H1 (cell line): ENCODE data around the gene TRIM52. TPM values are rescaled to one million over a fixed set of nuclear protein-coding genes. Genes with fewer than 3 reads are reported as not detected.
"Not testable (repeated sequence)": the region's sequence is repeated elsewhere in the genome, so short reads cannot be mapped to it uniquely, and the experiment has no call there.

Experiments used
- CTCF ChIA-PET: fragments of 300-600 bp; sonication (Branson Sonifier 250); formaldehyde crosslinking; loops from one replicate; lab custom pipeline; 2021; ENCODE audit not compliant: partially characterized antibody; lab: Charles Lee
- POLR2A ChIA-PET: fragments of 300-600 bp; sonication (Branson Sonifier 250); formaldehyde crosslinking; loops from one replicate; lab custom pipeline; 2021; ENCODE audit warnings: inconsistent platforms; ENCODE audit not compliant: partially characterized antibody; lab: Charles Lee
- DNase-seq, 2 experiments: peaks; one replicate each; pipeline versions ENCODE4 v3.0.0 to v3.0.0-alpha.2; 2010 to 2022; ENCODE audit warnings: low spot score in 2 of 2, low read depth in 1 of 2, mixed read lengths in 1 of 2
- FAIRE-seq: peaks from 2 replicates; lab custom pipeline; 2011; peaks lifted over from hg19 to GRCh38; lab: Jason Lieb, UNC
- H2AFZ ChIP-seq: 2 replicates; pipeline ENCODE4 v1.8.1; 2012; ENCODE audit warnings: low read length, inconsistent platforms
- H2AK5ac ChIP-seq: 2 replicates; pipeline ENCODE4 v1.6.1; 2013; ENCODE audit warnings: low read depth, low read length
- H2BK120ac ChIP-seq: replicated peaks from 2 replicates; pipeline ENCODE3; 2013; ENCODE audit warnings: low read depth, low read length, inconsistent platforms
- H2BK12ac ChIP-seq: 2 replicates; pipeline ENCODE4 v1.6.1; 2013; ENCODE audit warnings: low read depth, low read length
- H2BK15ac ChIP-seq: 2 replicates; pipeline ENCODE4 v1.6.1; 2013; ENCODE audit warnings: low read length
- H2BK20ac ChIP-seq: 2 replicates; pipeline ENCODE4 v1.6.1; 2013; ENCODE audit warnings: low read length
- H2BK5ac ChIP-seq: 2 replicates; pipeline ENCODE4 v1.6.1; 2013; ENCODE audit warnings: low read depth, low read length
- H3K14ac ChIP-seq: 2 replicates; pipeline ENCODE4 v1.6.1; 2013; ENCODE audit warnings: inconsistent platforms; ENCODE audit not compliant: insufficient read length
- H3K18ac ChIP-seq: 2 replicates; pipeline ENCODE4 v1.6.1; 2013; ENCODE audit warnings: low read length; ENCODE audit errors: extremely low read depth
- H3K23ac ChIP-seq: 2 replicates; pipeline ENCODE4 v1.6.1; 2013; ENCODE audit warnings: inconsistent platforms; ENCODE audit not compliant: insufficient read length
- H3K23me2 ChIP-seq: 2 replicates; pipeline ENCODE4 v1.6.1; 2013; ENCODE audit warnings: low read depth, low read length
- H3K27ac ChIP-seq: 2 replicates; pipeline ENCODE4 v1.6.1; 2011; ENCODE audit warnings: low read depth, low read length, inconsistent platforms
- H3K27me3 ChIP-seq, 4 experiments: replicated peaks in 1 of 4; 1 replicate in 1 of 4; 2 replicates in 3 of 4; pipeline versions ENCODE4 v1.6.1 to v1.8.1; 2011 to 2013; ENCODE audit warnings: low read length in 3 of 4, mild to moderate bottlenecking in 3 of 4, inconsistent platforms in 2 of 4, mixed read lengths in 2 of 4, moderate library complexity in 1 of 4; ENCODE audit not compliant: control insufficient read depth in 3 of 4, insufficient read depth in 3 of 4; ENCODE audit errors: extremely low read depth in 1 of 4
- H3K36me3 ChIP-seq, 4 experiments: 2 replicates each; pipeline versions ENCODE4 v1.6.1 to v1.8.1; 2011 to 2013; ENCODE audit warnings: mild to moderate bottlenecking in 4 of 4, low read length in 3 of 4, moderate library complexity in 2 of 4, control low read depth in 1 of 4, inconsistent platforms in 1 of 4; ENCODE audit not compliant: insufficient read depth in 4 of 4, control insufficient read depth in 2 of 4
- H3K4ac ChIP-seq: replicated peaks from 2 replicates; pipeline ENCODE3; 2013; ENCODE audit warnings: low read length, low read depth, mixed read lengths, inconsistent platforms; ENCODE audit not compliant: insufficient read length
- H3K4me1 ChIP-seq, 4 experiments: replicated peaks in 1 of 4; 1 replicate in 1 of 4; 2 replicates in 3 of 4; pipeline versions ENCODE4 v1.6.1 to v1.8.1; 2011 to 2013; ENCODE audit warnings: low read length in 3 of 4, inconsistent platforms in 2 of 4, mixed read lengths in 1 of 4; ENCODE audit not compliant: insufficient read depth in 4 of 4, control insufficient read depth in 3 of 4
- H3K4me2 ChIP-seq, 2 experiments: 2 replicates each; pipeline versions ENCODE4 v1.6.1 to v1.8.1; 2011 to 2013; ENCODE audit warnings: low read depth in 2 of 2, low read length in 2 of 2, control low read depth in 1 of 2, inconsistent platforms in 1 of 2, mild to moderate bottlenecking in 1 of 2; ENCODE audit not compliant: insufficient read depth in 1 of 2
- H3K4me3 ChIP-seq, 4 experiments: fragments of 200-600, 300-600 bp in 1 of 4; sonication (generic), shearing (Covaris generic), sonication (Bioruptor Twin) in 1 of 4; 2 replicates each; pipeline versions ENCODE4 v1.5.1 to v1.8.1; 2011 to 2016; ENCODE audit warnings: low read length in 4 of 4, low read depth in 3 of 4, control low read depth in 2 of 4, inconsistent platforms in 2 of 4, mild to moderate bottlenecking in 2 of 4, mixed read lengths in 1 of 4, moderate library complexity in 1 of 4; ENCODE audit not compliant: insufficient read depth in 2 of 4; ENCODE audit errors: extremely low read depth in 1 of 4
- H3K56ac ChIP-seq: replicated peaks from 2 replicates; pipeline ENCODE3; 2013; ENCODE audit warnings: low read depth, mild to moderate bottlenecking, mixed read lengths, low read length, inconsistent platforms; ENCODE audit not compliant: insufficient read length
- H3K79me1 ChIP-seq: 2 replicates; pipeline ENCODE4 v1.6.1; 2013; ENCODE audit warnings: low read depth, low read length, control low read depth
- H3K79me2 ChIP-seq, 2 experiments: 2 replicates each; pipeline versions ENCODE4 v1.6.1 to v1.8.1; 2012 to 2013; ENCODE audit warnings: low read length in 2 of 2, mild to moderate bottlenecking in 2 of 2, inconsistent platforms in 1 of 2; ENCODE audit not compliant: insufficient read depth in 2 of 2, control insufficient read depth in 1 of 2
- H3K9ac ChIP-seq, 4 experiments: replicated peaks in 1 of 4; 1 replicate in 1 of 4; 2 replicates in 3 of 4; pipeline versions ENCODE4 v1.6.1 to v1.8.1; 2011 to 2013; ENCODE audit warnings: low read depth in 3 of 4, low read length in 3 of 4, control low read depth in 2 of 4, mild to moderate bottlenecking in 2 of 4, moderate library complexity in 2 of 4, inconsistent platforms in 1 of 4; ENCODE audit errors: extremely low read depth in 1 of 4
- H3K9me3 ChIP-seq, 2 experiments: 2 replicates each; pipeline versions ENCODE4 v1.6.1 to v1.8.1; 2012 to 2013; ENCODE audit warnings: mild to moderate bottlenecking in 2 of 2, moderate library complexity in 2 of 2, control low read depth in 1 of 2, inconsistent platforms in 1 of 2, low read depth in 1 of 2, low read length in 1 of 2, mixed read lengths in 1 of 2; ENCODE audit not compliant: insufficient read depth in 2 of 2
- H4K20me1 ChIP-seq, 2 experiments: replicated peaks in 1 of 2; 2 replicates each; pipeline versions ENCODE3 to v1.8.1; 2011 to 2013; ENCODE audit warnings: inconsistent platforms in 2 of 2, low read length in 2 of 2, mild to moderate bottlenecking in 1 of 2; ENCODE audit not compliant: insufficient read depth in 2 of 2, control insufficient read depth in 1 of 2
- H4K5ac ChIP-seq: 2 replicates; pipeline ENCODE4 v1.6.1; 2013; ENCODE audit warnings: low read length, low read depth, mixed read lengths, inconsistent platforms; ENCODE audit not compliant: insufficient read length
- H4K8ac ChIP-seq: 2 replicates; pipeline ENCODE4 v1.8.0; 2013; ENCODE audit warnings: mild to moderate bottlenecking, moderate library complexity, low read length, inconsistent platforms; ENCODE audit not compliant: insufficient read depth; ENCODE audit errors: extremely low read depth
- H4K91ac ChIP-seq: replicated peaks from 2 replicates; pipeline ENCODE3; 2013; ENCODE audit warnings: low read length, mixed read lengths, inconsistent platforms; ENCODE audit not compliant: insufficient read length
- WGBS, 2 experiments: shearing (Covaris generic) in 1 of 2; methylation state at CpG; one replicate each; pipeline versions ENCODE4 v1.1.6 to v1.1.7; 2013 to 2015; ENCODE audit warnings: low lambda C conversion rate in 2 of 2, mixed read lengths in 2 of 2, inconsistent platforms in 1 of 2, low coverage in 1 of 2, missing lambda C conversion rate in 1 of 2; ENCODE audit not compliant: insufficient replicate concordance in 2 of 2, insufficient coverage in 1 of 2, insufficient read length in 1 of 2; ENCODE audit errors: extremely low coverage in 1 of 2, missing lambda C conversion rate in 1 of 2; 5-methylcytosine and 5-hydroxymethylcytosine counted together
- polyA plus RNA-seq, 7 experiments: library from polyadenylated mRNA; depleted of rRNA in 3 of 7; stranded (reverse) in 5 of 7; unstranded in 2 of 7; fragments of >200 nt in 5 of 7; fragments of 200-250 nt in 2 of 7; gene quantifications; 1 replicate in 5 of 7; 2 replicates in 1 of 7; 4 replicates in 1 of 7; pipeline versions ENCODE4 v1.2.1 to v1.2.3, GENCODE V29; 2011 to 2013; ENCODE audit warnings: missing spikeins in 2 of 7, mixed read lengths in 2 of 7
- total RNA-seq: library from RNA; stranded (reverse); fragmentation: NEBNext Ultra II Directional; extraction: Animal tissue kit (Norgen Biotek cat#: 25700); gene quantifications from 2 replicates; pipeline ENCODE4 v1.2.1, GENCODE V29; 2021

TRIM52 gene
- total and polyA plus RNA-seq, 2 of the 8 experiments (the other 6 are each of a cell fraction or from before 2014, with no cell fraction given) = 4.2 to 5.7 TPM

DNA sequence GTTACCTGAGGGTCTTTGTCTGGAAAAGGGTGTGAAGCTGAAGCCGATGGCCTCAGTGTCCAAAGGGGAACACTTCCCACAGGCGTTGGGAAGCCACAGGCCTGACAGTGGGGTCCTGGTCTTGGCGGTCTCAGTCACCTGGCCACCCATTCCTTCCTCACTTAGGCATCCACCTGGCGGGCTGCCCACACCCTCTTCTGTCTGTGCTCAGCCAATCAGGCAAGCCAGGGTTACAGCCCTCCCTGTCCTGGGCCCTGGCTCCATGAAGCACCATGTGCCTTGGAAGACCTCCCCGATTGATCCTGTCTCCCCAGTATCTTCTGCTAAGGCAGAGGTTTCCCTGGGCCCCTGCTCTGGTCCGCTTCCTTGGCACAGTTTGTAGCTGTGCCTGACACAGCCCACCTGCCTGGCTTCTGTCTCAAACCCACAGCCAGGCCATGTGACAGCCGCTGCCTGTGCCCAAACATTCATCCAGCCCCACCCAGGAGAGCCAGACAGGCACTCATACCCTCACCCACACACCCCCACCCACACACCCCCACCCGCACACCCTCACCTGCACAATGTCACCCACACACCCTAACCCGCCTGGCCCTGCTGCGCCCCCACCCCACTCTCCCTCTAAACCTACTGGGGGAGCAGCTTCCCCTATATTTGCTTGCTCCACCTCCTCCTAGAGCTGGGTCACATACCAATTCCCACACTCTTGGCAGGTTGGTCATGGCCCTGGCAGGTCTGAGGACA, 25.2 kb upstream of the TRIM52 start:
- CTCF ChIA-PET, H3K4me3 ChIP-seq, H3K9ac ChIP-seq, H3K9me3 ChIP-seq, H2AK5ac ChIP-seq, H3K4me2 ChIP-seq, FAIRE-seq, H4K91ac ChIP-seq, H3K14ac ChIP-seq, H2BK120ac ChIP-seq, H3K18ac ChIP-seq, H3K27me3 ChIP-seq, H3K4me1 ChIP-seq, H2BK15ac ChIP-seq, H3K79me1 ChIP-seq, H3K23ac ChIP-seq, DNase-seq, H3K4ac ChIP-seq, H2BK5ac ChIP-seq, H3K56ac ChIP-seq, H2AFZ ChIP-seq, H3K23me2 ChIP-seq, H4K8ac ChIP-seq, H3K27ac ChIP-seq, H4K5ac ChIP-seq, H2BK12ac ChIP-seq, H2BK20ac ChIP-seq: not testable (repeated sequence)
- peaks cover 2 to 19% (median 6%) of the 10 kb centered on the region in 4 experiments; a peak in 7 of 8 replicates for H3K36me3 ChIP-seq
- H3K79me2 ChIP-seq = peaks cover 0 to 31% of the 10 kb centered on the region in 2 experiments; a peak in 3 of 4 replicates
- POLR2A ChIA-PET = interaction anchor here (0.9 to 1.5 kb wide), 2 partner anchors 25 to 39 kb away, joined by 4 to 5 read pairs; partner anchors contain the start of gene TRIM52
- peaks cover 4 to 14% of the 10 kb centered on the region in 2 experiments for H4K20me1 ChIP-seq
- WGBS, 2 experiments = 88% methylated on average over 8 of the region's 10 CpGs; no CpG with 5 or more reads in 1 of the 2 experiments
